HepG2 (cell line): ENCODE results near the gene DPEP1. TPM values are rescaled to one million over a fixed set of nuclear protein-coding genes. Genes with fewer than 3 reads are reported as not detected.

Experiments
- BCLAF1 ChIP-seq: fragments of 450-650 bp; IDR thresholded peaks from 2 replicates; pipeline ENCODE4 v1.6.1; 2017; ENCODE audit warnings: mild to moderate bottlenecking
- JDP2 ChIP-seq: sonication (generic); formaldehyde crosslinking; IDR thresholded peaks from 2 replicates; pipeline ENCODE4 v1.8.1; 2022; ENCODE audit warnings: missing genetic modification reagents, borderline replicate concordance
- MTERF4 ChIP-seq: sonication (generic); formaldehyde crosslinking; IDR thresholded peaks from 2 replicates; pipeline ENCODE4 v1.8.0; 2023; ENCODE audit warnings: mild to moderate bottlenecking, missing genetic modification reagents
- MXD4 ChIP-seq: IDR thresholded peaks from 2 replicates; pipeline ENCODE4 v1.6.1; 2016; ENCODE audit warnings: mild to moderate bottlenecking, missing biosample characterization, missing genetic modification reagents
- PLSCR1 ChIP-seq: sonication (generic); formaldehyde crosslinking; IDR thresholded peaks from 2 replicates; pipeline ENCODE4 v1.5.0; 2020; ENCODE audit warnings: missing genetic modification reagents, mild to moderate bottlenecking, borderline replicate concordance
- PRDM15 ChIP-seq: sonication (generic); formaldehyde crosslinking; IDR thresholded peaks from 2 replicates; pipeline ENCODE4 v1.4.0; 2020; ENCODE audit warnings: missing genetic modification reagents
- SATB2 ChIP-seq: sonication (generic); formaldehyde crosslinking; IDR thresholded peaks from 2 replicates; pipeline ENCODE4 v1.5.0; 2020; ENCODE audit warnings: missing genetic modification reagents
- SCMH1 ChIP-seq: sonication (generic); formaldehyde crosslinking; IDR thresholded peaks from 2 replicates; pipeline ENCODE4 v1.9.0; 2021; ENCODE audit warnings: missing genetic modification reagents, mild to moderate bottlenecking, borderline replicate concordance
- SMARCE1 ChIP-seq: fragments of 450-650 bp; IDR thresholded peaks from 2 replicates; pipeline ENCODE4 v1.6.1; 2017; ENCODE audit warnings: borderline replicate concordance
- ZBTB8A ChIP-seq: sonication (generic); formaldehyde crosslinking; IDR thresholded peaks from 2 replicates; pipeline ENCODE4 v1.4.0; 2020; ENCODE audit warnings: mild to moderate bottlenecking, low read depth, missing genetic modification reagents, borderline replicate concordance
- ZC3H13 ChIP-seq: sonication (generic); formaldehyde crosslinking; IDR thresholded peaks from 2 replicates; pipeline ENCODE4 v1.8.1; 2023; ENCODE audit warnings: mild to moderate bottlenecking, missing genetic modification reagents, moderate library complexity
- ZFAT ChIP-seq: sonication (generic); formaldehyde crosslinking; conservative IDR thresholded peaks from 2 replicates; pipeline ENCODE4 v1.8.1; 2023; ENCODE audit warnings: missing genetic modification reagents, inconsistent platforms
- ZFP37 ChIP-seq: sonication (generic); formaldehyde crosslinking; IDR thresholded peaks from 2 replicates; pipeline ENCODE4 v1.4.0; 2020; ENCODE audit warnings: missing genetic modification reagents, borderline replicate concordance
- ZNF235 ChIP-seq: sonication (generic); formaldehyde crosslinking; IDR thresholded peaks from 2 replicates; pipeline ENCODE4 v1.8.1; 2023; ENCODE audit warnings: mild to moderate bottlenecking, missing genetic modification reagents, borderline replicate concordance
- ZNF597 ChIP-seq: sonication (generic); formaldehyde crosslinking; IDR thresholded peaks from 2 replicates; pipeline ENCODE4 v1.5.0; 2020; ENCODE audit warnings: missing genetic modification reagents
- ZNF879 ChIP-seq: sonication (generic); formaldehyde crosslinking; IDR thresholded peaks from 2 replicates; pipeline ENCODE4 v1.8.1; 2023; ENCODE audit warnings: missing genetic modification reagents
- polyA plus RNA-seq, 8 experiments: library from polyadenylated mRNA; depleted of rRNA in 3 of 8; stranded (reverse) in 7 of 8; unstranded in 1 of 8; fragments of >200 nt; fragmentation: Illumina TruSeq in 4 of 8; extraction: Trizol in 4 of 8; gene quantifications; 2 replicates each; pipeline versions ENCODE4 v1.2.1 to v1.2.3, GENCODE V29; 2011 to 2016; ENCODE audit warnings: low read depth in 4 of 8, missing spikeins in 1 of 8, mixed read lengths in 1 of 8; ENCODE audit not compliant: insufficient read depth in 1 of 8
- total RNA-seq, 5 experiments: library from RNA; depleted of rRNA; stranded (reverse); fragments of >200 nt; fragmentation: Illumina TruSeq; extraction: Trizol; gene quantifications; 2 replicates each; pipeline ENCODE4 v1.2.3, GENCODE V29; 2016; ENCODE audit warnings: low read depth in 1 of 5

The DPEP1 gene
- total and polyA plus RNA-seq, 2 of the 13 experiments (the other 11 are each of a cell fraction or from before 2014, with no cell fraction given), result 37.6 to 52.2 TPM

GRCh38 chr16:89657442-89658220 is 44.2 kb downstream of the DPEP1 start, which contains the start of the genes CHMP1A and SPATA33 (continued):
- TF ChIP-seq BCLAF1 (no peak), ZC3H13 (CRISPR knock-in tag) (peak; percentile 85), SMARCE1 (no peak), ZNF235 (CRISPR knock-in tag) (peak; percentile 93; the same call in 1 of the 2 replicates), MTERF4 (CRISPR knock-in tag) (peak; percentile 79; the same call in 1 of the 2 replicates), MXD4 (CRISPR knock-in tag) (peak; percentile 91), ZBTB8A (CRISPR knock-in tag) (0 out of 2 replicates have a peak, but pooled peaks have one; percentile 52), ZFP37 (CRISPR knock-in tag) (0 out of 2 replicates have a peak, but pooled peaks have one; percentile 15), PLSCR1 (CRISPR knock-in tag) (no peak), SATB2 (CRISPR knock-in tag) (no peak), SCMH1 (CRISPR knock-in tag) (no peak), PRDM15 (CRISPR knock-in tag) (peak; percentile 33; the same call in 1 of the 2 replicates), ZNF597 (CRISPR knock-in tag) (peak; percentile 28; the same call in 1 of the 2 replicates), ZFAT (CRISPR knock-in tag) (0 out of 2 replicates have a peak, but pooled peaks have one; percentile 10), JDP2 (no peak; the same call in 1 of the 2 replicates), ZNF879 (CRISPR knock-in tag) (peak; percentile 40; the same call in 1 of the 2 replicates)
